ENCODE measurements around the gene AP5S1. TPM values are rescaled to one million over a fixed set of nuclear protein-coding genes. Genes with fewer than 3 reads are reported as not detected.
A peak's percentile ranks its signal among the peaks of the same experiment; 100 is the strongest.

The AP5S1 gene
- total and polyA plus RNA-seq, 2 of the 13 experiments (the other 11 are each of a cell fraction or from before 2014, with no cell fraction given), result 7.9 to 23.2 TPM

DNA sequence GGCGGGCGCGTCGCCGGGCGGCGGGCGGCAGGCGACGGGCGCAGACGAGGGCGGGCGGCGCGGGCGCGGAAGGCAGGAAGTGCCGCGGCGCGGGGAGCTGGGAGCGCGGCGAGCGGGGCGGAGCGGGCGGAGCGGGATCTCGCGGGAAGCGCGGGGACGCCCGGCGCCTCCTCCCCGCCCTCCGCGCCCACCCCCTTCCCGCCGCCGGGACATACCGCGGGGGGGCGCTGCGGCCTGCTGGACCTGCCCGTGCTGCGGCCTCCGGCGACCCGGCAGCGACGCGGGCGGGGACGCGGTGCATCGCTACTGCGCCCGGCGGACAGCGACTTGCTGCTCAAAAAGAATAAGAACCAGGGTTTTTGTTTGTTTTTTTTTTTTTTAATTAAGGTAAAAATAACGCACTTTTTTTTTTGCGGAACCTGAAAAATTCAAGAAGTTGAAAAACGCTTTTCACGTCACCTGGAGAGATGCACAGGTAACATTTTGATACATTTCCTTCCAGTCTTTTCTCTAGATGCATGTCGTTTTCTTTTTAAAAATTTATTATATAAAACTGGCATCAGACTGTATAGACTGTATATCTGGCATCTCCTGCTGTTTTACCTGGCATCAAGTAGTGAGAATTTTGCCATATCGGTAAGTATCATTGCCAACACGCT is 33.6 kb upstream of the AP5S1 start, which contains the start of gene CENPB (continued):
- no peak for TF ChIP-seq JARID2 (CRISPR knock-in tag; IDR thresholded peaks at IDR 0.05; ENCODE audit: insufficient replicate concordance)
- TF ChIP-seq, protein P1, sequence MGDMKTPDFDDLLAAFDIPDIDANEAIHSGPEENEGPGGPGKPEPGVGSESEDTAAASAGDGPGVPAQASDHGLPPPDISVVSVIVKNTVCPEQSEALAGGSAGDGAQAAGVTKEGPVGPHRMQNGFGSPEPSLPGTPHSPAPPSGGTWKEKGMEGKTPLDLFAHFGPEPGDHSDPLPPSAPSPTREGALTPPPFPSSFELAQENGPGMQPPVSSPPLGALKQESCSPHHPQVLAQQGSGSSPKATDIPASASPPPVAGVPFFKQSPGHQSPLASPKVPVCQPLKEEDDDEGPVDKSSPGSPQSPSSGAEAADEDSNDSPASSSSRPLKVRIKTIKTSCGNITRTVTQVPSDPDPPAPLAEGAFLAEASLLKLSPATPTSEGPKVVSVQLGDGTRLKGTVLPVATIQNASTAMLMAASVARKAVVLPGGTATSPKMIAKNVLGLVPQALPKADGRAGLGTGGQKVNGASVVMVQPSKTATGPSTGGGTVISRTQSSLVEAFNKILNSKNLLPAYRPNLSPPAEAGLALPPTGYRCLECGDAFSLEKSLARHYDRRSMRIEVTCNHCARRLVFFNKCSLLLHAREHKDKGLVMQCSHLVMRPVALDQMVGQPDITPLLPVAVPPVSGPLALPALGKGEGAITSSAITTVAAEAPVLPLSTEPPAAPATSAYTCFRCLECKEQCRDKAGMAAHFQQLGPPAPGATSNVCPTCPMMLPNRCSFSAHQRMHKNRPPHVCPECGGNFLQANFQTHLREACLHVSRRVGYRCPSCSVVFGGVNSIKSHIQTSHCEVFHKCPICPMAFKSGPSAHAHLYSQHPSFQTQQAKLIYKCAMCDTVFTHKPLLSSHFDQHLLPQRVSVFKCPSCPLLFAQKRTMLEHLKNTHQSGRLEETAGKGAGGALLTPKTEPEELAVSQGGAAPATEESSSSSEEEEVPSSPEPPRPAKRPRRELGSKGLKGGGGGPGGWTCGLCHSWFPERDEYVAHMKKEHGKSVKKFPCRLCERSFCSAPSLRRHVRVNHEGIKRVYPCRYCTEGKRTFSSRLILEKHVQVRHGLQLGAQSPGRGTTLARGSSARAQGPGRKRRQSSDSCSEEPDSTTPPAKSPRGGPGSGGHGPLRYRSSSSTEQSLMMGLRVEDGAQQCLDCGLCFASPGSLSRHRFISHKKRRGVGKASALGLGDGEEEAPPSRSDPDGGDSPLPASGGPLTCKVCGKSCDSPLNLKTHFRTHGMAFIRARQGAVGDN (CRISPR knock-in tag; IDR thresholded peaks at IDR 0.05), result peak; percentile 67; the same call in 1 of the 2 replicates
- TF ChIP-seq ZNF546 (CRISPR knock-in tag; conservative IDR thresholded peaks at IDR 0.05), result no peak
- TF ChIP-seq MIXL1 (CRISPR knock-in tag; IDR thresholded peaks at IDR 0.05), result peak; percentile 39; the same call in 1 of the 2 replicates
- TF ChIP-seq SALL2 (CRISPR knock-in tag; IDR thresholded peaks at IDR 0.05), result peak; percentile 81
- peak; percentile 88 for TF ChIP-seq HOXA3 (CRISPR knock-in tag; IDR thresholded peaks at IDR 0.05)
- TF ChIP-seq, protein P2, sequence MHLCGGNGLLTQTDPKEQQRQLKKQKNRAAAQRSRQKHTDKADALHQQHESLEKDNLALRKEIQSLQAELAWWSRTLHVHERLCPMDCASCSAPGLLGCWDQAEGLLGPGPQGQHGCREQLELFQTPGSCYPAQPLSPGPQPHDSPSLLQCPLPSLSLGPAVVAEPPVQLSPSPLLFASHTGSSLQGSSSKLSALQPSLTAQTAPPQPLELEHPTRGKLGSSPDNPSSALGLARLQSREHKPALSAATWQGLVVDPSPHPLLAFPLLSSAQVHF (CRISPR knock-in tag; IDR thresholded peaks at IDR 0.05), result no peak
- TF ChIP-seq, protein P3, sequence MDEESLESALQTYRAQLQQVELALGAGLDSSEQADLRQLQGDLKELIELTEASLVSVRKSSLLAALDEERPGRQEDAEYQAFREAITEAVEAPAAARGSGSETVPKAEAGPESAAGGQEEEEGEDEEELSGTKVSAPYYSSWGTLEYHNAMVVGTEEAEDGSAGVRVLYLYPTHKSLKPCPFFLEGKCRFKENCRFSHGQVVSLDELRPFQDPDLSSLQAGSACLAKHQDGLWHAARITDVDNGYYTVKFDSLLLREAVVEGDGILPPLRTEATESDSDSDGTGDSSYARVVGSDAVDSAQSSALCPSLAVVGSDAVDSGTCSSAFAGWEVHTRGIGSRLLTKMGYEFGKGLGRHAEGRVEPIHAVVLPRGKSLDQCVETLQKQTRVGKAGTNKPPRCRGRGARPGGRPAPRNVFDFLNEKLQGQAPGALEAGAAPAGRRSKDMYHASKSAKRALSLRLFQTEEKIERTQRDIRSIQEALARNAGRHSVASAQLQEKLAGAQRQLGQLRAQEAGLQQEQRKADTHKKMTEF (CRISPR knock-in tag; IDR thresholded peaks at IDR 0.05), result peak; percentile 81
- peak; percentile 77 for TF ChIP-seq ZFY (CRISPR knock-in tag; IDR thresholded peaks at IDR 0.05)
- TF ChIP-seq, protein P4, sequence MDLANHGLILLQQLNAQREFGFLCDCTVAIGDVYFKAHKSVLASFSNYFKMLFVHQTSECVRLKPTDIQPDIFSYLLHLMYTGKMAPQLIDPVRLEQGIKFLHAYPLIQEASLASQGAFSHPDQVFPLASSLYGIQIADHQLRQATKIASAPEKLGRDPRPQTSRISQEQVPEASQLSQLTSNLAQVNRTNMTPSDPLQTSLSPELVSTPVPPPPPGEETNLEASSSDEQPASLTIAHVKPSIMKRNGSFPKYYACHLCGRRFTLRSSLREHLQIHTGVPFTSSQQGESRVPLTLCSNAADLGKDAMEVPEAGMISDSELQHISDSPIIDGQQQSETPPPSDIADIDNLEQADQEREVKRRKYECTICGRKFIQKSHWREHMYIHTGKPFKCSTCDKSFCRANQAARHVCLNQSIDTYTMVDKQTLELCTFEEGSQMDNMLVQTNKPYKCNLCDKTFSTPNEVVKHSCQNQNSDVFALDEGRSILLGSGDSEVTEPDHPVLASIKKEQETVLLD (CRISPR knock-in tag; IDR thresholded peaks at IDR 0.05; ENCODE audit: low read depth), result peak; percentile 69; the same call in 1 of the 2 replicates
- peak; percentile 93; the same call in 1 of the 2 replicates for TF ChIP-seq ARNT2 (CRISPR knock-in tag; IDR thresholded peaks at IDR 0.05; ENCODE audit: low read depth)
- TF ChIP-seq, protein P5, sequence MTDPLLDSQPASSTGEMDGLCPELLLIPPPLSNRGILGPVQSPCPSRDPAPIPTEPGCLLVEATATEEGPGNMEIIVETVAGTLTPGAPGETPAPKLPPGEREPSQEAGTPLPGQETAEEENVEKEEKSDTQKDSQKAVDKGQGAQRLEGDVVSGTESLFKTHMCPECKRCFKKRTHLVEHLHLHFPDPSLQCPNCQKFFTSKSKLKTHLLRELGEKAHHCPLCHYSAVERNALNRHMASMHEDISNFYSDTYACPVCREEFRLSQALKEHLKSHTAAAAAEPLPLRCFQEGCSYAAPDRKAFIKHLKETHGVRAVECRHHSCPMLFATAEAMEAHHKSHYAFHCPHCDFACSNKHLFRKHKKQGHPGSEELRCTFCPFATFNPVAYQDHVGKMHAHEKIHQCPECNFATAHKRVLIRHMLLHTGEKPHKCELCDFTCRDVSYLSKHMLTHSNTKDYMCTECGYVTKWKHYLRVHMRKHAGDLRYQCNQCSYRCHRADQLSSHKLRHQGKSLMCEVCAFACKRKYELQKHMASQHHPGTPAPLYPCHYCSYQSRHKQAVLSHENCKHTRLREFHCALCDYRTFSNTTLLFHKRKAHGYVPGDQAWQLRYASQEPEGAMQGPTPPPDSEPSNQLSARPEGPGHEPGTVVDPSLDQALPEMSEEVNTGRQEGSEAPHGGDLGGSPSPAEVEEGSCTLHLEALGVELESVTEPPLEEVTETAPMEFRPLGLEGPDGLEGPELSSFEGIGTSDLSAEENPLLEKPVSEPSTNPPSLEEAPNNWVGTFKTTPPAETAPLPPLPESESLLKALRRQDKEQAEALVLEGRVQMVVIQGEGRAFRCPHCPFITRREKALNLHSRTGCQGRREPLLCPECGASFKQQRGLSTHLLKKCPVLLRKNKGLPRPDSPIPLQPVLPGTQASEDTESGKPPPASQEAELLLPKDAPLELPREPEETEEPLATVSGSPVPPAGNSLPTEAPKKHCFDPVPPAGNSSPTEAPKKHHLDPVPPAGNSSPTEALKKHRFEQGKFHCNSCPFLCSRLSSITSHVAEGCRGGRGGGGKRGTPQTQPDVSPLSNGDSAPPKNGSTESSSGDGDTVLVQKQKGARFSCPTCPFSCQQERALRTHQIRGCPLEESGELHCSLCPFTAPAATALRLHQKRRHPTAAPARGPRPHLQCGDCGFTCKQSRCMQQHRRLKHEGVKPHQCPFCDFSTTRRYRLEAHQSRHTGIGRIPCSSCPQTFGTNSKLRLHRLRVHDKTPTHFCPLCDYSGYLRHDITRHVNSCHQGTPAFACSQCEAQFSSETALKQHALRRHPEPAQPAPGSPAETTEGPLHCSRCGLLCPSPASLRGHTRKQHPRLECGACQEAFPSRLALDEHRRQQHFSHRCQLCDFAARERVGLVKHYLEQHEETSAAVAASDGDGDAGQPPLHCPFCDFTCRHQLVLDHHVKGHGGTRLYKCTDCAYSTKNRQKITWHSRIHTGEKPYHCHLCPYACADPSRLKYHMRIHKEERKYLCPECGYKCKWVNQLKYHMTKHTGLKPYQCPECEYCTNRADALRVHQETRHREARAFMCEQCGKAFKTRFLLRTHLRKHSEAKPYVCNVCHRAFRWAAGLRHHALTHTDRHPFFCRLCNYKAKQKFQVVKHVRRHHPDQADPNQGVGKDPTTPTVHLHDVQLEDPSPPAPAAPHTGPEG (CRISPR knock-in tag; IDR thresholded peaks at IDR 0.05), result peak; percentile 93
- no peak for TF ChIP-seq ZNF737 (CRISPR knock-in tag; IDR thresholded peaks at IDR 0.05; ENCODE audit: borderline replicate concordance)
- peak; percentile 78 for TF ChIP-seq SPEN (CRISPR knock-in tag; IDR thresholded peaks at IDR 0.05; ENCODE audit: low read depth)
- peak; percentile 34; the same call in 1 of the 2 replicates for TF ChIP-seq KMT2B (CRISPR knock-in tag; IDR thresholded peaks at IDR 0.05)

Measured in HepG2 (cell line).